ENCODE data around the gene MGST2.

The MGST2 gene

DNA sequence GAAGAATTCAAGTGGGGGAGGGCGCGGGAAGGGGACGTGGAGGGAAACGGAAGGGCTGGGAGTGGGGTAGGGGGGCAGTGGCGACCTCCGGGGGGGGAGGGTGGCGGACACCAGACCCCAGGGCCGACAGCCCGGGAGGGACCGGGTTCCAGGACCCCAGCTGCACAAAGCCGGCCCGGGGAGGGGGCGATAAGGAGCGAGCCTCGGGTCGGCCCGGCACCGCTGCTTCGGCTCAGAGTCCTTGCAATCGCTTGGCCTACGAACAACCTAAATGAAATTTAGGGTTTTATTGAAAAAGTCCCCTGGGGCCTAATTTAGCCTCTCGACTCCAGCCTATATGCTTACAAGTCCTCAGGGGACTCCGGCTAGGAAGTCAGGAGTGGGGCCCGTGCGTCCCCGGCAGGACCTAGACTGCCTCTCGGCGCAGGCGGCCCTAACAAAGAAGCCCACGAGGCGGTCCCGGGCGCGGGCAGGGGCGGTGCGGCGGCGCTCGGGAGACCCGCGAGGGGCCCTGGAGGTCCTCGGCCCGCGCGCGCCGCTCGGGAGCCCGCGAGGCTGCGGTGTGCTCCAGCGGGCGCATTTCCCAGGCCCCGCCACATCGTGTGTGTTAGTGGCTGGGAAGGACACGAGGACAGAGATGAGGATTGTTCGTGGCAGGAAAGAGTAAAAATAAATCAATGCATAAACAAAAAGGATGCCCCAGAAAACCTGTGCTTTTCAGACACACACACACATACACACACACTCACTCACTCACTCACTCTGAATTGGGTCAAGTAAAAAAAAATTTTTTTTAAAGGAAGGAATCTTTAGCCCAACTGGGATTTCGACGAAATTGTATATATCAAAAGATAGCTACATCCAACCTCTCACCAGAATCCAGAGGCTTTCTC is 70.0 kb downstream of the MGST2 start:
- no peak overlapping the region for H3K4me3 ChIP-seq (ENCODE audit: severe bottlenecking)
- no peak overlapping the region for H3K27ac ChIP-seq (ENCODE audit: poor library complexity, severe bottlenecking)
- DNase-seq (ENCODE audit: low spot score) (no peak), ATAC-seq (ENCODE audit: low read depth) (no peak)
- no peaks in the 10 kb centered on the region for H3K27me3 ChIP-seq (ENCODE audit: insufficient read depth, poor library complexity, severe bottlenecking)
- TF ChIP-seq, protein P1, sequence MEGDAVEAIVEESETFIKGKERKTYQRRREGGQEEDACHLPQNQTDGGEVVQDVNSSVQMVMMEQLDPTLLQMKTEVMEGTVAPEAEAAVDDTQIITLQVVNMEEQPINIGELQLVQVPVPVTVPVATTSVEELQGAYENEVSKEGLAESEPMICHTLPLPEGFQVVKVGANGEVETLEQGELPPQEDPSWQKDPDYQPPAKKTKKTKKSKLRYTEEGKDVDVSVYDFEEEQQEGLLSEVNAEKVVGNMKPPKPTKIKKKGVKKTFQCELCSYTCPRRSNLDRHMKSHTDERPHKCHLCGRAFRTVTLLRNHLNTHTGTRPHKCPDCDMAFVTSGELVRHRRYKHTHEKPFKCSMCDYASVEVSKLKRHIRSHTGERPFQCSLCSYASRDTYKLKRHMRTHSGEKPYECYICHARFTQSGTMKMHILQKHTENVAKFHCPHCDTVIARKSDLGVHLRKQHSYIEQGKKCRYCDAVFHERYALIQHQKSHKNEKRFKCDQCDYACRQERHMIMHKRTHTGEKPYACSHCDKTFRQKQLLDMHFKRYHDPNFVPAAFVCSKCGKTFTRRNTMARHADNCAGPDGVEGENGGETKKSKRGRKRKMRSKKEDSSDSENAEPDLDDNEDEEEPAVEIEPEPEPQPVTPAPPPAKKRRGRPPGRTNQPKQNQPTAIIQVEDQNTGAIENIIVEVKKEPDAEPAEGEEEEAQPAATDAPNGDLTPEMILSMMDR (IDR thresholded peaks at IDR 0.05; ENCODE audit: poor library complexity, severe bottlenecking), result no peak
- H3K4me1 ChIP-seq (ENCODE audit: insufficient read depth, poor library complexity, severe bottlenecking), result peaks cover 5% of the 10 kb centered on the region
- H3K9me3 ChIP-seq (ENCODE audit: severe bottlenecking), result no peaks in the 10 kb centered on the region
- H3K36me3 ChIP-seq (ENCODE audit: low read depth), result no peaks in the 10 kb centered on the region

DNA sequence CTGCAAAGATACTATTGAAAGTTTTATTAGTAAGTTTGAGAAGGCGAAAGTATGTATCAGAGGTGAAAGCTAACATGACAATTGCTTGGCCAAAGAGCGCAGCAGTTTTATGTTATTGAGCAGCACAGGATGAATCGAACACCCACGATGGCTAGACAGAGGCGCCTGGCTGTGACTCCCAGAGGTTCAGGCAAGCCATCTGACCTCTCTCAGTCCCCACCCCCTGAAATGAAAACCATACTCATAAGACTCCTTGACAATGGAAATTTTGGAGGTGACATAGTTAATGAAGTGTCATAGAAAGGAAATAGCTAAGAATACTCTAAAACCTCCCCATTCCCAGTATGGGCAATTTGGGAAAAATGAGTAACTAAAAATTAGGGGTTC is 70.6 kb downstream of the MGST2 start:
- TF ChIP-seq, protein P1 (IDR thresholded peaks at IDR 0.05; ENCODE audit: poor library complexity, severe bottlenecking), result no peak
- no peak for DNase-seq (ENCODE audit: low spot score)
- no peak overlapping the region for H3K4me3 ChIP-seq (ENCODE audit: severe bottlenecking)

DNA sequence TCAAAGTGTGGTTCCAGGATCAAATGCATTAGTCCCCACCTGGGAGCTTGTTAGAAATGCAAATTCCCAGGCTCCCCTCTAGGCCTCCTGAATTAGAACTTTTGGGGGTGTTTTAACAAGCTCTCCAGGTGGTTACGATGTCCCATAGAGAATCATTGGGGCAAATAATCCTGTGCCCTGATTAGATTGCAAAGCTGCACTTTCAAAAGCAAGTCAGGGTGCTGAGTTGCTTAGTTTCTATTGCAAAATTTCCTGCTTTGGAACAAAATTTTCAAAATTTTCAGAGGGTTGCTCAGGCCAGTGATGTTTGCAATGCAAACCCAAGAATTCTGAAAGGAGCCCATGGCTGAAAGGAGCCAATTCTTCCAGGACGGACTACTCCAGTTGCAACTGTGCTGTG is 71.0 kb downstream of the MGST2 start:
- no peak overlapping the region for H3K4me3 ChIP-seq (ENCODE audit: severe bottlenecking)
- TF ChIP-seq, protein P1 (IDR thresholded peaks at IDR 0.05; ENCODE audit: poor library complexity, severe bottlenecking), result no peak
- DNase-seq (ENCODE audit: low spot score), result no peak
- no peaks in the 10 kb centered on the region for H3K9me3 ChIP-seq (ENCODE audit: severe bottlenecking)
- ATAC-seq (ENCODE audit: low read depth), result no peak
- H3K27me3 ChIP-seq (ENCODE audit: insufficient read depth, poor library complexity, severe bottlenecking), result no peaks in the 10 kb centered on the region
- no peak overlapping the region for H3K27ac ChIP-seq (ENCODE audit: poor library complexity, severe bottlenecking)
- peaks cover 9% of the 10 kb centered on the region for H3K4me1 ChIP-seq (ENCODE audit: insufficient read depth, poor library complexity, severe bottlenecking)
- H3K36me3 ChIP-seq (ENCODE audit: low read depth), result no peaks in the 10 kb centered on the region

More for the DNA sequence above, 70.6 kb downstream of the MGST2 start:
- Histone ChIP-seq H3K9me3 (ENCODE audit: severe bottlenecking) (no peaks in the 10 kb centered on the region), H3K36me3 (ENCODE audit: low read depth) (no peaks in the 10 kb centered on the region), H3K27ac (ENCODE audit: poor library complexity, severe bottlenecking) (no peak overlapping the region), H3K4me1 (ENCODE audit: insufficient read depth, poor library complexity, severe bottlenecking) (peaks cover 9% of the 10 kb centered on the region), H3K27me3 (ENCODE audit: insufficient read depth, poor library complexity, severe bottlenecking) (no peaks in the 10 kb centered on the region)
- ATAC-seq (ENCODE audit: low read depth), result no peak

DNA sequence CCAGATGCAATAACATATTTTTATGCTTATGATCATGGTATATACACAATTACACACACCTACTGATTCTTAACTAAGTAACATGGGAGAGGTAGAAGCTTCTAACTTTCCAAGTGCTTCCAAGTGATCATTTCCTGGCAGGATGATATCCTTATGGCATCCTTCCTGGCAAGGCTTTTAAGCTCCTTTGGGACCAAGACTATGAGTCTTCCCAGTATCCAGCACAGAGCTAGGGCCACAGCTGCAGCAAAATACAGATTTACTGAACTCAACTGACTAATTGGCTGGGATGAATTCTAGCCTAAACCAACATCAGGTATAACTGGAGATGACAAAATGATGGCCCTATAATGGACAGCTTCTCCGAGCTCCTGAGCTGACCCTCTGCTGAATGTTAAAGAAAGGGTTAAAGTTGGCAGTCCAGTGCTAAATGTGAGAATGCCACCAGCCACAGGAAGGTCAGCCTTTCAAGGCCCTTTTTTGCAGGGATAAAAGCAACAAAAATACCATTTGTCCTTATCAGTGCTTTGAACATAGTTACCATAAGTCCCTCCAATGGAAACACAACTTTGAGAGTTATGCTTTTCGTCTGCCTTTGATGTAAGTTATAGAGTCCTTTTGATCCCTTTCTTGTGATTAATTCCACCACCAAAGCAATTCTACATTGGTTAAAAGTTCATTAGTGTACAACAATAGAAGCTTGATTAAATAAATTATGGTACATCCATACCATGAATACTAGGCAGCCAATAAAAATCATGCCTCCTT is 73.4 kb downstream of the MGST2 start:
- no peak overlapping the region for H3K27ac ChIP-seq (ENCODE audit: poor library complexity, severe bottlenecking)
- DNase-seq (ENCODE audit: low spot score) (no peak), ATAC-seq (ENCODE audit: low read depth) (no peak)

More for the DNA sequence above, 73.4 kb downstream of the MGST2 start:
- Histone ChIP-seq H3K4me1 (ENCODE audit: insufficient read depth, poor library complexity, severe bottlenecking) (peaks cover 9% of the 10 kb centered on the region), H3K9me3 (ENCODE audit: severe bottlenecking) (no peaks in the 10 kb centered on the region), H3K36me3 (ENCODE audit: low read depth) (no peaks in the 10 kb centered on the region), H3K27me3 (ENCODE audit: insufficient read depth, poor library complexity, severe bottlenecking) (no peaks in the 10 kb centered on the region), H3K4me3 (ENCODE audit: severe bottlenecking) (no peak overlapping the region)
- TF ChIP-seq, protein P1 (IDR thresholded peaks at IDR 0.05; ENCODE audit: poor library complexity, severe bottlenecking), result no peak
